Liver (tissue), 9 donors: Measurements from ENCODE around the gene PHC1. TPM values are rescaled to one million over a fixed set of nuclear protein-coding genes. Genes with fewer than 3 reads are reported as not detected.

Source experiments
- DNase-seq: peaks from one replicate; pipeline ENCODE4 v3.0.0-alpha.2; 2017; ENCODE audit warnings: low spot score
- H3K27ac ChIP-seq, 2 donors: one replicate each; pipeline ENCODE4 v1.7.0; 2013; ENCODE audit warnings: inconsistent platforms in 2 of 2, low read length in 2 of 2, control low read depth in 1 of 2, low read depth in 1 of 2, mild to moderate bottlenecking in 1 of 2
- H3K27me3 ChIP-seq, 4 donors: one replicate each; pipeline versions ENCODE4 v1.6.1 to v1.7.0; 2013; ENCODE audit warnings: low read length in 3 of 4, inconsistent platforms in 1 of 4, mild to moderate bottlenecking in 1 of 4, moderate library complexity in 1 of 4; ENCODE audit not compliant: control insufficient read depth in 4 of 4, insufficient read depth in 4 of 4
- H3K36me3 ChIP-seq, 4 donors: one replicate each; pipeline versions ENCODE4 v1.6.1 to v1.7.0; 2013; ENCODE audit warnings: low read length in 3 of 4, mild to moderate bottlenecking in 3 of 4, low read depth in 1 of 4, moderate library complexity in 1 of 4; ENCODE audit not compliant: control insufficient read depth in 4 of 4, insufficient read depth in 3 of 4
- H3K4me1 ChIP-seq, 4 donors: one replicate each; pipeline versions ENCODE4 v1.6.1 to v1.7.0; 2013; ENCODE audit warnings: low read length in 3 of 4, mild to moderate bottlenecking in 3 of 4, moderate library complexity in 1 of 4; ENCODE audit not compliant: control insufficient read depth in 4 of 4, insufficient read depth in 4 of 4
- H3K4me3 ChIP-seq, 3 donors: one replicate each; pipeline versions ENCODE4 v1.6.1 to v1.7.0; 2013; ENCODE audit warnings: low read length in 3 of 3, control low read depth in 1 of 3, low read depth in 1 of 3, mild to moderate bottlenecking in 1 of 3
- H3K9ac ChIP-seq, 2 donors: one replicate each; pipeline ENCODE4 v1.7.0; 2013; ENCODE audit warnings: low read length in 2 of 2, mild to moderate bottlenecking in 2 of 2, moderate library complexity in 2 of 2, control low read depth in 1 of 2, low read depth in 1 of 2
- H3K9me3 ChIP-seq, 4 donors: one replicate each; pipeline versions ENCODE4 v1.6.1 to v1.7.0; 2013; ENCODE audit warnings: low read length in 3 of 4; ENCODE audit not compliant: control insufficient read depth in 4 of 4
- ATF3 ChIP-seq: IDR thresholded peaks from 2 replicates; pipeline ENCODE4 v1.6.1; 2016; ENCODE audit warnings: antibody characterized with exemption
- CTCF ChIP-seq: fragments of 150-350 bp; IDR thresholded peaks from 2 replicates; pipeline ENCODE4 v1.5.1; 2017; ENCODE audit warnings: improper control_type of control experiment, low read depth, low read length; ENCODE audit not compliant: missing input control
- EGR1 ChIP-seq, 2 donors: IDR thresholded peaks; 2 replicates each; pipeline ENCODE4 v1.6.1; 2016 to 2018; ENCODE audit warnings: antibody characterized with exemption in 2 of 2, low read depth in 2 of 2
- FOXA1 ChIP-seq: IDR thresholded peaks from 2 replicates; pipeline ENCODE4 v1.6.1; 2016; ENCODE audit warnings: antibody characterized with exemption
- FOXA2 ChIP-seq: IDR thresholded peaks from 2 replicates; pipeline ENCODE4 v1.6.1; 2016; ENCODE audit warnings: antibody characterized with exemption
- GABPA ChIP-seq, 2 donors: IDR thresholded peaks in 1 of 2; conservative IDR thresholded peaks in 1 of 2; 2 replicates each; pipeline ENCODE4 v1.6.1; 2016; ENCODE audit warnings: antibody characterized with exemption in 2 of 2, mild to moderate bottlenecking in 1 of 2, moderate library complexity in 1 of 2
- HNF4A ChIP-seq, 2 donors: conservative IDR thresholded peaks; 2 replicates each; pipeline ENCODE4 v1.6.1; 2016; ENCODE audit warnings: antibody characterized with exemption in 2 of 2, mild to moderate bottlenecking in 2 of 2
- HNF4G ChIP-seq: IDR thresholded peaks from 2 replicates; pipeline ENCODE4 v1.6.1; 2016; ENCODE audit warnings: antibody characterized with exemption
- JUND ChIP-seq, 2 donors: IDR thresholded peaks; 2 replicates each; pipeline ENCODE4 v1.6.1; 2016; ENCODE audit warnings: antibody characterized with exemption in 2 of 2
- MAX ChIP-seq: IDR thresholded peaks from 2 replicates; pipeline ENCODE4 v1.6.1; 2016; ENCODE audit warnings: antibody characterized with exemption
- NR2F2 ChIP-seq: IDR thresholded peaks from 2 replicates; pipeline ENCODE4 v1.6.1; 2016; ENCODE audit warnings: antibody characterized with exemption
- RAD21 ChIP-seq, 2 donors: IDR thresholded peaks; 2 replicates each; pipeline ENCODE4 v1.6.1; 2016; ENCODE audit warnings: antibody characterized with exemption in 2 of 2, mild to moderate bottlenecking in 2 of 2
- REST ChIP-seq: IDR thresholded peaks from 2 replicates; pipeline ENCODE4 v1.6.1; 2016; ENCODE audit warnings: antibody characterized with exemption, mild to moderate bottlenecking
- RXRA ChIP-seq, 2 donors: IDR thresholded peaks; 2 replicates each; pipeline ENCODE4 v1.6.1; 2017 to 2018; ENCODE audit warnings: antibody characterized with exemption in 2 of 2, mild to moderate bottlenecking in 1 of 2
- SP1 ChIP-seq: IDR thresholded peaks from 2 replicates; pipeline ENCODE4 v1.6.1; 2018; ENCODE audit warnings: antibody characterized with exemption, mild to moderate bottlenecking
- TAF1 ChIP-seq: conservative IDR thresholded peaks from 2 replicates; pipeline ENCODE4 v1.6.1; 2016; ENCODE audit warnings: antibody characterized with exemption, mild to moderate bottlenecking
- YY1 ChIP-seq: IDR thresholded peaks from 2 replicates; pipeline ENCODE4 v1.6.1; 2016; ENCODE audit warnings: antibody characterized with exemption, mild to moderate bottlenecking
- ZBTB33 ChIP-seq: IDR thresholded peaks from 2 replicates; pipeline ENCODE4 v1.6.1; 2016; ENCODE audit warnings: antibody characterized with exemption
- WGBS: extraction: QIAGEN DNeasy Blood & Tissue Kit; methylation state at CpG from one replicate; pipeline ENCODE4 v1.1.7; 2013; 5-methylcytosine and 5-hydroxymethylcytosine counted together
- polyA plus RNA-seq, 2 donors: library from polyadenylated mRNA; stranded (reverse) in 1 of 2; unstranded in 1 of 2; fragments of 200-250 nt in 1 of 2; fragments of >200 nt in 1 of 2; fragmentation: Nextera tagmentation in 1 of 2; extraction: Ambion mirVana in 1 of 2; gene quantifications; one replicate each; pipeline versions ENCODE4 v1.2.1 to v1.2.3, GENCODE V29; 2013 to 2015
- total RNA-seq, 2 donors: library from RNA; depleted of rRNA; stranded (reverse); fragments of >200 nt; gene quantifications; one replicate each; pipeline ENCODE4 v1.2.3, GENCODE V29; 2014
- donor health status: healthy.
- donor health status: healthy.
- donor health status: healthy.
- donor health status: healthy.
- donor health status: healthy.

Gene PHC1
- total and polyA plus RNA-seq, 4 donors, result 2.4 to 7.6 (median 3.9) TPM

- Histone ChIP-seq H3K9me3 (no peaks in the 10 kb centered on the region), H3K4me1 (peaks cover 2 to 8% (median 6%) of the 10 kb centered on the region in 4 donors), H3K27ac (no peak overlapping the region), H3K4me3 (no peak overlapping the region), H3K36me3 (no peaks in the 10 kb centered on the region), H3K27me3 (no peaks in the 10 kb centered on the region), H3K9ac (no peak overlapping the region)
- TF ChIP-seq RXRA (IDR thresholded peaks at IDR 0.05), result no peak
- WGBS, result 65% methylated on average over 3 of the region's 3 CpGs
- no peak for DNase-seq
These were observed 2.6 kb upstream of the PHC1 start for GRCh38 chr12:8911606-8912268.

GRCh38 chr12:8912914-8913313 is 1.4 kb upstream of the PHC1 start:
- Histone ChIP-seq H3K27ac (no peak overlapping the region), H3K9ac (no peak overlapping the region), H3K36me3 (no peaks in the 10 kb centered on the region), H3K9me3 (no peaks in the 10 kb centered on the region), H3K4me1 (peaks cover 2 to 8% (median 6%) of the 10 kb centered on the region in 4 donors), H3K27me3 (no peaks in the 10 kb centered on the region), H3K4me3 (no peak overlapping the region)
- DNase-seq, result no peak
- no peak for TF ChIP-seq EGR1 (IDR thresholded peaks at IDR 0.05; ENCODE audit: low read depth in 2 of 2)
- TF ChIP-seq RXRA (IDR thresholded peaks at IDR 0.05), result no peak
- TF ChIP-seq SP1, result no peak
- TF ChIP-seq FOXA1, result no peak
- no peak for TF ChIP-seq ATF3
- no peak for TF ChIP-seq GABPA (IDR thresholded peaks at IDR 0.05 in 1 of 2, conservative IDR thresholded peaks at IDR 0.05 in 1 of 2)
- TF ChIP-seq HNF4G, result no peak
- TF ChIP-seq JUND (IDR thresholded peaks at IDR 0.05), result no peak
- TF ChIP-seq YY1, result no peak
- no peak for TF ChIP-seq ZBTB33
- TF ChIP-seq FOXA2, result no peak
- no peak for TF ChIP-seq RAD21 (IDR thresholded peaks at IDR 0.05)
- TF ChIP-seq REST, result no peak
- no peak for TF ChIP-seq NR2F2
- no peak for TF ChIP-seq MAX
- no peak for TF ChIP-seq HNF4A (conservative IDR thresholded peaks at IDR 0.05)
- no peak for TF ChIP-seq CTCF
- TF ChIP-seq TAF1, result no peak
- WGBS, result 43% methylated on average over 9 of the region's 9 CpGs
